Ammon's horn (tissue), 1 donor: ENCODE measurements around the gene GRM1.

Experiments
- DNase-seq: peaks from one replicate; pipeline ENCODE4 v3.0.0-alpha.2; 2016; ENCODE audit warnings: low spot score

GRM1 gene

DNA sequence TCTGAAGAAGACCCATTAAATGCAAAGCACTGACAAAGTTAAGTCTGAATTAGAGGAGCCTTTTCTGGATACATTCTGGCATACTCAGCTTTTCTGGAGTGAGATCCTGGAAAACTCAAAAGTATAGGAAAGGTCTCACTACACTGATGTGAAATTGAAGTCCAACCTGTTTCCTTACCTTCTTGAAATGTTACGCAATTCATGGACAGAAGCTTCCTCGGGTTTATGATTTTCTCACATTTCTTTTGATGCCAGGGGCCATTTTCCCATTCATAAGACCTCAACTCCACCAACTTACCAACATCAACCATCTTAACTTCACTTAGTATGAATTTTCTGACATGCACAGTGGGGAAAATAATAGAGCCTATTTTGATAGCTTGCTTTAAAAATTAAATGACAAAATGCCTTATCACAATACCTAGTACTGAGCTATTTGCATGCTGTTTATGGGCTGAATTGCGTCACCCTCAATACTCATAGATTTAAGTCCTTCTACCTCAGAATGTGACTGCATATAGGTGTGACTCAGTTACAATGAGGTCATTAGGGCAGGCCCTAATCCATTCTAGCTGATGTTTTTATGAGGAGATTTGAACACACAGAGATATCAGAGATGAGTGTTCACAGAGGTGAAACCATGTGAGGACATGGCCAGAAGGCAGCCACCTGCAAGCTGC lies 441.4 kb downstream of the GRM1 start:
- DNase-seq = no peak

DNA sequence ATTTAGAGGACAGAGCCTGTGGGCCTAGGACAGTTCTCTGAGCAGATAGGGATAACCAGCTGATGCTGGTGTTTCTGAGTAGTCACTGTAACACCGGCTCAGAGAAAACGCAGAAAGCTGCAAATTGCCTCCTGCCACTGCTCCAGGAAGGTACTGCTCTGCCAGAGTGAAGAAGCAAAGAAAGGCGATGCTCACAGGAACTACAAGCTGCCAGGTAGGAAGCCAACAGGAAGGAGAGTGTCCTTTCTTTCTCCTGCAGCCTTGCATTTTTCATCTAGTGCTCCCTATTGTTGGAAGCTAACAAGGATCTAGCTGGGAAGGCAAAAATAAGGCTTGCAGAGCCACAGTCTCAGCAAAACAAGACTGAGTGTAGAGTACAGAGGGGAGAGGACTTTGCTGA lies 444.1 kb downstream of the GRM1 start:
- DNase-seq = no peak

DNA sequence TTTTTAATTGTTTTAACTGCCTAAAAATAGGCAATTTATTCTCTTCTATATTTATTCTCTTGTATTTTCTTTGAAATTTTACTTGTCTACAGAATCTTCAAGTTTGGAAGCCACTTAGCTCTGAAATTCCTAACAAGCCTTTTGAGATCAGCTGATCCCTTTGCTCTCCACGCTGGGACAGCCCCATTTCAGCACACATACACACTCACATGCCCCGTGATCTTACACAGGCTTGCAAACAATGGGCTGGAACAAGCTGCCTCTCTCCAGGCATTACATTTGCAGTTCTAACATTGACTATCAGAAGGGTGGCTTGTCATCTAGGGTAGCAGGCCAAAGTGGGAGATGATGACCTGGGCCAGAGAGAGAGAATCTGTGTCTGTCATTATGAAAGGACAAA lies 452.7 kb downstream of the GRM1 start:
- DNase-seq = no peak

DNA sequence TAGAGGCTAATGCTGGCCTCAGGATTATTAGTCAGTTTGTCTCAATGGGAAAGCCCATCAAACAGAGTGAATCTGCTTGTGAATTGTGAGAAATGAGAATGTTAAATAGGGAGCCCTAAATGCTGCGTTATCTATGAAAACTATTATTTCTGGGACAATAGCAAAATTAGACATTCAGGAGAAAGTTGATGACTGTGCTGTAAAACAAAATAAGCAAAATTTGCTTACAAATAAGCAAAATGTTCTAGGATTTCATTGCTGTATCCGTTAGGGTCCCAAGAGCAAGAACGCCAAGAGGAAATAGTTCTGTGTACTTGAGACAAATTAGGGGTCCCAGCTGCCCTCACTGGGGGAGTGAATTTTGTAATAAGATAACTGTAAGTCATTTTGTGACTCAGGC lies 455.5 kb downstream of the GRM1 start:
- no peak for DNase-seq
